Breast epithelium (tissue), 3 donors: Measurements from ENCODE around the gene DGKB.

Source experiments
- POLR2A ChIP-seq: fragments of 450-650 bp; IDR thresholded peaks from one replicate; pipeline ENCODE4 v1.6.1; 2016; ENCODE audit warnings: antibody characterized with exemption, mild to moderate bottlenecking, moderate library complexity
- TF ChIP-seq, protein P1 (sequence below), 3 donors: fragments of 450-650 bp; IDR thresholded peaks; one replicate each; pipeline ENCODE4 v1.5.1; 2016 to 2017; ENCODE audit warnings: antibody characterized with exemption in 3 of 3, mild to moderate bottlenecking in 3 of 3, moderate library complexity in 3 of 3

DNA sequence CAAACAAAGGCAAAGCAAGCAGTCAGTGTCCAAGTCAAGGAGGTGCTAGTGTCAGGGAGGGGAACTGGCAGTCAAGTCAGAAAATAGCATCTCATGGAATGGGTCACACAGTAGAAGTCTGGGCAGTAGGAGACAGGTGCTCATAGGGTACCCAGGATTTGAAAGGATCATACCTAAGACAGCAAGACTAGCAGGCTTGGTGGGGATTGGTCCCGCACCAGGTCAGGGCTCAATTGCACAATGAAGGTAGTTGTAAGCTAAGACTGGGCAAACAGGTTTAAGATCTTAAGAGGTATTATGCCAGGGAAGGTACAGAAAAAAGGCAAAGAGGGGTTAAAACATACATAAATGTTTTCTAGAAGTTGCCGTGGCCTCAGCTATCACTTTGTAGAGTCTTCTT is 731.7 kb downstream of the DGKB start:
- TF ChIP-seq, protein P1, sequence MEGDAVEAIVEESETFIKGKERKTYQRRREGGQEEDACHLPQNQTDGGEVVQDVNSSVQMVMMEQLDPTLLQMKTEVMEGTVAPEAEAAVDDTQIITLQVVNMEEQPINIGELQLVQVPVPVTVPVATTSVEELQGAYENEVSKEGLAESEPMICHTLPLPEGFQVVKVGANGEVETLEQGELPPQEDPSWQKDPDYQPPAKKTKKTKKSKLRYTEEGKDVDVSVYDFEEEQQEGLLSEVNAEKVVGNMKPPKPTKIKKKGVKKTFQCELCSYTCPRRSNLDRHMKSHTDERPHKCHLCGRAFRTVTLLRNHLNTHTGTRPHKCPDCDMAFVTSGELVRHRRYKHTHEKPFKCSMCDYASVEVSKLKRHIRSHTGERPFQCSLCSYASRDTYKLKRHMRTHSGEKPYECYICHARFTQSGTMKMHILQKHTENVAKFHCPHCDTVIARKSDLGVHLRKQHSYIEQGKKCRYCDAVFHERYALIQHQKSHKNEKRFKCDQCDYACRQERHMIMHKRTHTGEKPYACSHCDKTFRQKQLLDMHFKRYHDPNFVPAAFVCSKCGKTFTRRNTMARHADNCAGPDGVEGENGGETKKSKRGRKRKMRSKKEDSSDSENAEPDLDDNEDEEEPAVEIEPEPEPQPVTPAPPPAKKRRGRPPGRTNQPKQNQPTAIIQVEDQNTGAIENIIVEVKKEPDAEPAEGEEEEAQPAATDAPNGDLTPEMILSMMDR (IDR thresholded peaks at IDR 0.05): no peak
- TF ChIP-seq POLR2A: no peak
